K562 (cell line): ENCODE data around the gene DHPS. TPM values are rescaled to one million over a fixed set of nuclear protein-coding genes. Genes with fewer than 3 reads are reported as not detected.

Experiments used
- ATAC-seq: fragments of 200-7000 bp; cut with Tn5 transposase; 3 replicates; pipeline ENCODE4 v1.9.1; 2020; ENCODE audit warnings: moderate library complexity
- BruUV-seq: library from RNA; stranded (reverse); fragments of 400-500 nt; replicated peaks from 2 replicates; lab custom pipeline; 2021; lab: Mats Ljungman, UMichigan
- CTCF ChIA-PET: fragments of 300-600 bp; formaldehyde crosslinking; extraction: SDS; loops from one replicate; lab custom pipeline; 2021; ENCODE audit warnings: low intra/inter-chr PET ratio; lab: Yijun Ruan, JAX
- POLR2A ChIA-PET: fragments of 300-600, 350-650 bp; sonication (Branson Sonifier 250); formaldehyde crosslinking; extraction: SDS; loops from one replicate; lab custom pipeline; 2021; ENCODE audit warnings: antibody characterized with exemption, inconsistent platforms; lab: Yijun Ruan, JAX
- DNase-seq, 4 experiments: peaks; one replicate each; pipeline versions ENCODE4 v3.0.0 to v3.0.0-alpha.2; 2011 to 2018; ENCODE audit warnings: low spot score in 3 of 4, mixed read lengths in 3 of 4; ENCODE audit errors: extremely low read depth in 1 of 4
- FAIRE-seq: peaks from 2 replicates; lab custom pipeline; 2011; peaks lifted over from hg19 to GRCh38; lab: Jason Lieb, UNC
- H2AFZ ChIP-seq: 2 replicates; pipeline ENCODE4 v1.6.0; 2011; ENCODE audit warnings: low read depth, low read length, control low read depth, inconsistent platforms
- H3K27ac ChIP-seq: fragments of 200-600 bp; 3 replicates; pipeline ENCODE4 v1.8.0; 2011; ENCODE audit warnings: low read depth, mild to moderate bottlenecking, control low read depth, inconsistent platforms, low read length, moderate library complexity, mixed read lengths; ENCODE audit errors: extremely low read depth
- H3K27me3 ChIP-seq, 2 experiments: fragments of 300-600 bp in 1 of 2; 2 replicates in 1 of 2; 3 replicates in 1 of 2; pipeline versions ENCODE4 v1.6.0 to v1.8.0; 2011; ENCODE audit warnings: inconsistent platforms in 2 of 2, low read length in 2 of 2, mild to moderate bottlenecking in 1 of 2, mixed read lengths in 1 of 2, moderate library complexity in 1 of 2; ENCODE audit not compliant: control insufficient read depth in 2 of 2, insufficient read depth in 2 of 2
- H3K36me3 ChIP-seq: fragments of 300-600 bp; 3 replicates; pipeline ENCODE4 v1.8.0; 2011; ENCODE audit warnings: mild to moderate bottlenecking, low read length, inconsistent platforms; ENCODE audit not compliant: control insufficient read depth, insufficient read depth
- H3K4me1 ChIP-seq, 2 experiments: fragments of 200-600 bp in 1 of 2; replicated peaks in 1 of 2; 2 replicates in 1 of 2; 3 replicates in 1 of 2; pipeline versions ENCODE4 v1.5.1 to v1.8.0; 2011; ENCODE audit warnings: inconsistent platforms in 2 of 2, low read length in 2 of 2, mild to moderate bottlenecking in 1 of 2, mixed read lengths in 1 of 2, moderate library complexity in 1 of 2; ENCODE audit not compliant: control insufficient read depth in 2 of 2, insufficient read depth in 2 of 2
- H3K4me2 ChIP-seq: 2 replicates; pipeline ENCODE4 v1.6.1; 2011; ENCODE audit warnings: low read length, control low read depth, inconsistent platforms, mixed read lengths; ENCODE audit not compliant: insufficient read depth
- H3K4me3 ChIP-seq: fragments of 200-600 bp; sonication (generic), shearing (Covaris generic); 2 replicates; pipeline ENCODE4 v1.5.1; 2016; ENCODE audit warnings: control low read depth, inconsistent platforms
- H3K79me2 ChIP-seq: fragments of 200-600 bp; 3 replicates; pipeline ENCODE4 v1.8.0; 2011; ENCODE audit warnings: low read length, inconsistent platforms; ENCODE audit not compliant: control insufficient read depth, insufficient read depth
- H3K9ac ChIP-seq, 2 experiments: 2 replicates each; pipeline versions ENCODE4 v1.6.0 to v1.6.1; 2011; ENCODE audit warnings: low read depth in 2 of 2, low read length in 2 of 2, control low read depth in 1 of 2, inconsistent platforms in 1 of 2, mild to moderate bottlenecking in 1 of 2, mixed read lengths in 1 of 2; ENCODE audit not compliant: insufficient read depth in 1 of 2
- H3K9me1 ChIP-seq: one replicate; pipeline ENCODE4 v1.6.0; 2011; ENCODE audit warnings: inconsistent platforms, mild to moderate bottlenecking, low read length, moderate library complexity; ENCODE audit not compliant: control insufficient read depth, insufficient read depth
- H3K9me3 ChIP-seq: replicated peaks from 2 replicates; pipeline ENCODE4 v1.5.1; 2011; ENCODE audit warnings: low read depth, low read length, inconsistent platforms; ENCODE audit not compliant: control insufficient read depth, insufficient read depth
- H4K20me1 ChIP-seq: replicated peaks from 2 replicates; pipeline ENCODE4 v1.6.1; 2011; ENCODE audit warnings: low read length, inconsistent platforms, mixed read lengths; ENCODE audit not compliant: control insufficient read depth, insufficient read depth
- CBFA2T2 ChIP-seq: fragments of 450-650 bp; conservative IDR thresholded peaks from 2 replicates; pipeline ENCODE4 v1.6.1; 2017; ENCODE audit warnings: mild to moderate bottlenecking
- KAT8 ChIP-seq: fragments of 450-650 bp; IDR thresholded peaks from 2 replicates; pipeline ENCODE4 v1.6.1; 2016; ENCODE audit warnings: low read depth, mild to moderate bottlenecking
- MBD2 ChIP-seq: sonication (generic); IDR thresholded peaks from 2 replicates; pipeline ENCODE4 v1.6.1; 2016; ENCODE audit warnings: low read depth, borderline replicate concordance
- NFIX ChIP-seq: fragments of 250-450 bp; sonication (Bioruptor Pico); IDR thresholded peaks from 2 replicates; pipeline ENCODE4 v1.4.0; 2020; ENCODE audit warnings: low read depth, mild to moderate bottlenecking, moderate library complexity
- PBX2 ChIP-seq, 2 experiments: IDR thresholded peaks in 1 of 2; conservative IDR thresholded peaks in 1 of 2; 2 replicates each; pipeline ENCODE4 v1.6.1; 2016; ENCODE audit warnings: low read depth in 2 of 2, mild to moderate bottlenecking in 1 of 2, missing compliant biosample characterization in 1 of 2, missing genetic modification characterization in 1 of 2, moderate library complexity in 1 of 2
- PHF8 ChIP-seq: fragments of 200-600 bp; sonication (generic); IDR thresholded peaks from 2 replicates; pipeline ENCODE4 v1.6.1; 2012; ENCODE audit warnings: mixed run types, mild to moderate bottlenecking, inconsistent platforms, low read length, moderate library complexity, borderline replicate concordance
- POLR2AphosphoS2 ChIP-seq: IDR thresholded peaks from 2 replicates; pipeline ENCODE4 v1.6.1; 2012; ENCODE audit warnings: low read length, improper control_type of control experiment
- PRDM10 ChIP-seq: fragments of 450-650 bp; IDR thresholded peaks from 2 replicates; pipeline ENCODE4 v1.6.1; 2018; ENCODE audit not compliant: partially characterized antibody
- TBP ChIP-seq: optimal IDR thresholded peaks from 2 replicates; pipeline ENCODE3; 2011; ENCODE audit warnings: low read depth, low read length, improper control_type of control experiment
- ZKSCAN3 ChIP-seq: fragments of 250-450 bp; sonication (Bioruptor Pico); IDR thresholded peaks from 2 replicates; pipeline ENCODE4 v1.4.0; 2020
- WGBS: fragments of 100-300 bp; shearing (Covaris generic); methylation state at CpG from one replicate; pipeline ENCODE4 v1.1.6; 2016; ENCODE audit warnings: low coverage, mixed read lengths; ENCODE audit not compliant: insufficient coverage; ENCODE audit errors: missing lambda C conversion rate; 5-methylcytosine and 5-hydroxymethylcytosine counted together
- in situ Hi-C: fragments of 300-500 bp; cut with MboI; formaldehyde crosslinking; loops from 4 replicates; pipeline ENCODE4 v1.15.0; 2018; ENCODE audit warnings: inconsistent platforms, mixed read lengths
- intact Hi-C: fragments of 100-400 bp; cut with micrococcal nuclease; formaldehyde crosslinking; loops from 2 replicates; pipeline ENCODE4 v1.14.2; 2022
- polyA plus RNA-seq, 8 experiments: library from polyadenylated mRNA; depleted of rRNA in 4 of 8; stranded (reverse) in 5 of 8; unstranded in 3 of 8; fragments of >200 nt; fragmentation: Nextera tagmentation in 2 of 8; fragmentation: Illumina TruSeq in 1 of 8; extraction: Ambion mirVana in 2 of 8; extraction: Trizol in 1 of 8; gene quantifications; 2 replicates each; pipeline versions ENCODE4 v1.2.1 to v1.2.3, GENCODE V29; 2011 to 2014; ENCODE audit warnings: inconsistent platforms in 1 of 8, missing spikeins in 1 of 8
- total RNA-seq, 7 experiments: library from RNA; depleted of rRNA in 6 of 7; stranded (reverse); fragments of >200 nt in 6 of 7; fragmentation: Illumina TruSeq in 2 of 7; extraction: Trizol in 2 of 7; gene quantifications; 2 replicates each; pipeline versions ENCODE4 v1.2.1 to v1.2.3, GENCODE V29; 2011 to 2021; ENCODE audit warnings: low replicate concordance in 1 of 7
- TF ChIP-seq, protein P1 (sequence below): fragments of 250-450 bp; sonication (Bioruptor Pico); IDR thresholded peaks from 2 replicates; pipeline ENCODE4 v1.8.0; 2021; ENCODE audit warnings: moderate library complexity, mild to moderate bottlenecking, inconsistent platforms
- TF ChIP-seq, protein P2 (sequence below), 2 experiments: fragments of 450-650 bp; IDR thresholded peaks; 2 replicates each; pipeline ENCODE4 v1.6.1; 2016

The DHPS gene
- total and polyA plus RNA-seq, 9 of the 15 experiments (the other 6 are each of a cell fraction or from before 2014, with no cell fraction given): 47.1 to 110 (median 79.9) TPM

GRCh38 chr19:12721656-12722565 lies 40.2 kb upstream of the DHPS start:
- BruUV-seq: no TSS peak
- intact Hi-C loops: no loop called here
- ChIA-PET CTCF (no interaction called here), POLR2A (interaction anchor here (0.5 to 4.4 kb wide), 12 partner anchors 11 to 1362 kb away, joined by 3 to 50 read pairs (median 4); partner anchors contain the start of genes DHPS, GCDH, GET3 and JUNB)
- Histone ChIP-seq H3K79me2 (peaks cover 71% of the 10 kb centered on the region), H3K36me3 (peaks cover 38% of the 10 kb centered on the region), H3K4me2 (peak overlapping the region; percentile 92), H3K27me3 (no peaks in the 10 kb centered on the region), H3K4me1 (peaks cover 10 to 47% of the 10 kb centered on the region in 2 experiments; a peak in 3 of 5 replicates), H3K9me3 (no peaks in the 10 kb centered on the region), H4K20me1 (peaks cover 17% of the 10 kb centered on the region; the same call in 1 of the 2 replicates), H3K9ac (peak overlapping the region; percentile 89 to 99), H3K9me1 (peaks cover 3% of the 10 kb centered on the region), H3K4me3 (peak overlapping the region; percentile 82), H2AFZ (no peak overlapping the region), H3K27ac (peak overlapping the region; percentile 87)
- in situ Hi-C loops: no loop called here
- no peak for FAIRE-seq
- DNase-seq: peak; percentile 83 to 90 (median 88)
- WGBS: under 1% methylated on average over 46 of the region's 65 CpGs
- peak; percentile 74 for ATAC-seq
- TF ChIP-seq, protein P1, sequence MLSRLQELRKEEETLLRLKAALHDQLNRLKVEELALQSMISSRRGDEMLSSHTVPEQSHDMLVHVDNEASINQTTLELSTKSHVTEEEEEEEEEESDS (CRISPR knock-in tag): no peak
- no peak for TF ChIP-seq TBP
- TF ChIP-seq MBD2: no peak
- no peak for TF ChIP-seq POLR2AphosphoS2
- TF ChIP-seq KAT8: no peak
- TF ChIP-seq CBFA2T2: no peak
- no peak for TF ChIP-seq NFIX (CRISPR knock-in tag)
- TF ChIP-seq, protein P2, sequence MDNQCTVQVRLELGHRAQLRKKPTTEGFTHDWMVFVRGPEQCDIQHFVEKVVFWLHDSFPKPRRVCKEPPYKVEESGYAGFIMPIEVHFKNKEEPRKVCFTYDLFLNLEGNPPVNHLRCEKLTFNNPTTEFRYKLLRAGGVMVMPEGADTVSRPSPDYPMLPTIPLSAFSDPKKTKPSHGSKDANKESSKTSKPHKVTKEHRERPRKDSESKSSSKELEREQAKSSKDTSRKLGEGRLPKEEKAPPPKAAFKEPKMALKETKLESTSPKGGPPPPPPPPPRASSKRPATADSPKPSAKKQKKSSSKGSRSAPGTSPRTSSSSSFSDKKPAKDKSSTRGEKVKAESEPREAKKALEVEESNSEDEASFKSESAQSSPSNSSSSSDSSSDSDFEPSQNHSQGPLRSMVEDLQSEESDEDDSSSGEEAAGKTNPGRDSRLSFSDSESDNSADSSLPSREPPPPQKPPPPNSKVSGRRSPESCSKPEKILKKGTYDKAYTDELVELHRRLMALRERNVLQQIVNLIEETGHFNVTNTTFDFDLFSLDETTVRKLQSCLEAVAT (IDR thresholded peaks at IDR 0.05): peak in 1 of 2 experiments; percentile 47; a peak in 1 of 4 replicates
- TF ChIP-seq PRDM10: peak; percentile 5
- TF ChIP-seq PBX2 (CRISPR knock-in tag; IDR thresholded peaks at IDR 0.05; ENCODE audit: low read depth): no peak
- TF ChIP-seq PBX2 (tag; conservative IDR thresholded peaks at IDR 0.05; ENCODE audit: low read depth): no peak
- no peak for TF ChIP-seq ZKSCAN3 (CRISPR knock-in tag)
- peak; percentile 69 for TF ChIP-seq PHF8
